SK-N-SH treated with all-trans-retinoic acid at 6 μM for 48 hours (cell line): ENCODE results near the gene IP6K3.

Experiments used
- ARNTL ChIP-seq: fragments of 450-650 bp; formaldehyde crosslinking; IDR thresholded peaks from 2 replicates; pipeline ENCODE4 v1.5.0; 2020; ENCODE audit warnings: low read depth, mild to moderate bottlenecking, moderate library complexity, borderline replicate concordance
- BACH2 ChIP-seq: fragments of 250-450 bp; sonication (Bioruptor Pico); IDR thresholded peaks from 2 replicates; pipeline ENCODE4 v1.9.0; 2021; ENCODE audit warnings: mild to moderate bottlenecking, borderline replicate concordance
- CREB5 ChIP-seq: fragments of 250-450 bp; sonication (Bioruptor Pico); IDR thresholded peaks from 2 replicates; pipeline ENCODE4 v1.5.1; 2020; ENCODE audit warnings: low read depth, mild to moderate bottlenecking, moderate library complexity
- GLIS3 ChIP-seq: fragments of 250-450 bp; sonication (Bioruptor Pico); IDR thresholded peaks from 2 replicates; pipeline ENCODE4 v1.5.0; 2020; ENCODE audit warnings: mild to moderate bottlenecking, moderate library complexity
- OSR1 ChIP-seq: fragments of 250-450 bp; sonication (Bioruptor Pico); IDR thresholded peaks from 2 replicates; pipeline ENCODE4 v1.8.0; 2022; ENCODE audit warnings: moderate library complexity, mild to moderate bottlenecking, inconsistent platforms
- PATZ1 ChIP-seq: fragments of 250-450 bp; sonication (Bioruptor Pico); IDR thresholded peaks from 2 replicates; pipeline ENCODE4 v1.8.0; 2020; ENCODE audit warnings: mild to moderate bottlenecking, moderate library complexity, borderline replicate concordance
- POU6F1 ChIP-seq: fragments of 250-450 bp; sonication (Bioruptor Pico); IDR thresholded peaks from 2 replicates; pipeline ENCODE4 v1.8.0; 2021; ENCODE audit warnings: low read depth, mild to moderate bottlenecking, moderate library complexity, borderline replicate concordance
- SNAI2 ChIP-seq: fragments of 250-450 bp; sonication (Bioruptor Pico); IDR thresholded peaks from 2 replicates; pipeline ENCODE4 v1.5.0; 2020; ENCODE audit warnings: mild to moderate bottlenecking, moderate library complexity
- TCF4 ChIP-seq: fragments of 250-450 bp; sonication (Bioruptor Pico); IDR thresholded peaks from 2 replicates; pipeline ENCODE4 v1.8.0; 2021; ENCODE audit warnings: mild to moderate bottlenecking, moderate library complexity, borderline replicate concordance
- ZC3H10 ChIP-seq: fragments of 250-450 bp; sonication (Bioruptor Pico); IDR thresholded peaks from 2 replicates; pipeline ENCODE4 v1.5.1; 2021; ENCODE audit warnings: mild to moderate bottlenecking, moderate library complexity
- ZFP3 ChIP-seq: fragments of 250-450 bp; sonication (Bioruptor Pico); IDR thresholded peaks from 2 replicates; pipeline ENCODE4 v1.5.0; 2020; ENCODE audit warnings: mild to moderate bottlenecking, moderate library complexity
- ZFP30 ChIP-seq: fragments of 450-650 bp; formaldehyde crosslinking; IDR thresholded peaks from 2 replicates; pipeline ENCODE4 v1.5.0; 2022; ENCODE audit warnings: mild to moderate bottlenecking, moderate library complexity
- ZNF565 ChIP-seq: fragments of 450-650 bp; formaldehyde crosslinking; conservative IDR thresholded peaks from 2 replicates; pipeline ENCODE4 v1.5.0; 2020; ENCODE audit warnings: low read depth, mild to moderate bottlenecking, moderate library complexity
- ZNF8 ChIP-seq: fragments of 450-650 bp; formaldehyde crosslinking; IDR thresholded peaks from 2 replicates; pipeline ENCODE4 v1.5.0; 2020; ENCODE audit warnings: mild to moderate bottlenecking, moderate library complexity

GRCh38 chr6:33686225-33686924 lies 60.3 kb downstream of the IP6K3 start:
- TF ChIP-seq POU6F1 (CRISPR knock-in tag) (no peak), GLIS3 (CRISPR knock-in tag) (no peak), TCF4 (CRISPR knock-in tag) (no peak), ZFP3 (no peak), CREB5 (CRISPR knock-in tag) (no peak), ARNTL (CRISPR knock-in tag) (no peak), ZNF565 (CRISPR knock-in tag) (no peak), PATZ1 (no peak), ZNF8 (CRISPR knock-in tag) (no peak), SNAI2 (CRISPR knock-in tag) (no peak), OSR1 (CRISPR knock-in tag) (no peak), BACH2 (CRISPR knock-in tag) (no peak), ZC3H10 (CRISPR knock-in tag) (no peak), ZFP30 (CRISPR knock-in tag) (no peak)
